GM21423 (cell line): ENCODE data around the gene PDCL3.

Experiments used
- ATAC-seq: cut with Tn5 transposase; IDR thresholded peaks from one replicate; pipeline ENCODE4 v1.9.1; 2021; ENCODE audit warnings: mild to moderate bottlenecking, moderate library complexity; ENCODE audit not compliant: unreplicated experiment

PDCL3 gene

GRCh38 chr2:100560216-100560830 is 2.5 kb upstream of the PDCL3 start:
- ATAC-seq = no peak

GRCh38 chr2:100561191-100561590 is 1.6 kb upstream of the PDCL3 start:
- ATAC-seq = no peak

GRCh38 chr2:100563407-100564247 is 834 bp downstream of the PDCL3 start:
- ATAC-seq = peak; percentile 6

- ATAC-seq = no peak
These were observed 6.2 kb downstream of the PDCL3 start for GRCh38 chr2:100568989-100569388.

GRCh38 chr2:100571668-100572067 is 8.9 kb downstream of the PDCL3 start:
- no peak for ATAC-seq

GRCh38 chr2:100577777-100578176 is 15.0 kb downstream of the PDCL3 start:
- ATAC-seq = no peak

GRCh38 chr2:100580367-100581276 is 17.8 kb downstream of the PDCL3 start:
- ATAC-seq = peak; percentile 74

- no peak for ATAC-seq
These were observed 18.5 kb downstream of the PDCL3 start for GRCh38 chr2:100581277-100581612.

GRCh38 chr2:100584816-100585215 is 22.0 kb downstream of the PDCL3 start:
- no peak for ATAC-seq

- no peak for ATAC-seq
These were observed 25.4 kb downstream of the PDCL3 start for GRCh38 chr2:100588071-100588786.

GRCh38 chr2:100589527-100589926 is 26.7 kb downstream of the PDCL3 start:
- ATAC-seq = no peak

GRCh38 chr2:100592226-100592625 is 29.4 kb downstream of the PDCL3 start:
- ATAC-seq = no peak

- no peak for ATAC-seq
These were observed 33.7 kb downstream of the PDCL3 start for GRCh38 chr2:100596465-100596864.

- ATAC-seq = no peak
These were observed 36.8 kb downstream of the PDCL3 start for GRCh38 chr2:100599566-100599965.

- ATAC-seq = no peak
These were observed 38.9 kb downstream of the PDCL3 start for GRCh38 chr2:100601661-100602060.

- ATAC-seq = no peak
These were observed 40.6 kb downstream of the PDCL3 start for GRCh38 chr2:100603414-100603813.

GRCh38 chr2:100603948-100604633 is 41.3 kb downstream of the PDCL3 start:
- no peak for ATAC-seq

GRCh38 chr2:100606332-100606725 is 43.5 kb downstream of the PDCL3 start:
- ATAC-seq = no peak

- no peak for ATAC-seq
These were observed 44.0 kb downstream of the PDCL3 start for GRCh38 chr2:100606726-100607343.

- ATAC-seq = no peak
These were observed 47.6 kb downstream of the PDCL3 start for GRCh38 chr2:100610381-100610831.
